Measurements from ENCODE around the gene CPED1.
"Not testable (repeated sequence)": the region's sequence is repeated elsewhere in the genome, so short reads cannot be mapped to it uniquely, and the experiment has no call there.

CPED1 gene

GRCh38 chr7:120981888-120982615, 6.5 kb upstream of the CPED1 start:
- DNase-seq (ENCODE audit: low read depth) = no peak

DNA sequence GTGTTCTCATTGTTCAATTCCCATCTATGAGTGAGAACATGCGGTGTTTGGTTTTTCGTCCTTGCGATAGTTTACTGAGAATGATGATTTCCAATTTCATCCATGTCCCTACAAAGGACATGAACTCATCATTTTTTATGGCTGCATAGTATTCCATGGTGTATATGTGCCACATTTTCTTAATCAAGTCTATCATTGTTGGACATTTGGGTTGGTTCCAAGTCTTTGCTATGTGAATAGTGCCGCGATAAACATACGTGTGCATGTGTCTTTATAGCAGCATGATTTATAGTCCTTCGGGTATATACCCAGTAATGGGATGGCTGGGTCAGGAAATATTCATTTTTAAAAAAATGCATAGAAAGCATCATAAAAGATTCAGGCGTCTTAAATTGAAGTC, 4.9 kb upstream of the CPED1 start:
- DNase-seq (ENCODE audit: low read depth) = not testable (repeated sequence)

DNA sequence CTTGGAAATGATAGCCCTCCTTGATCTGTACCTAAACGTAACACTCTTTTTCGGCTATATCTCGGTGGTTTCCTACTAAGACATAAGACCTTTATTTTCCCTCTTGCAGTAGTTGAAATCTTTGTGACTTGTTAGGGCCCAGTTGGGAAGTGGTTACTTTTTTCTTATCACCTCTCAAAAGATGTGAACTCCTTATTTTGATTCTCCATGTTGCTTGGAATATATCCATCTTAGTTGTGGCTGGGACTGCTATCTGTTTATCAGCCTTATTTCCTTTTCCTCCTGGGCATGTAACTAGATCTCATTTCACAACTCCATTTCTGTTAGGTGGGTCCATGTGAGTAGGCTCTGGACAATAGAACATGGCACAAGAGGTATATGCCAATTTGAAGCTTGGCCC, 4.1 kb upstream of the CPED1 start:
- DNase-seq (ENCODE audit: low read depth) = no peak

GRCh38 chr7:120985130-120985758, 3.3 kb upstream of the CPED1 start:
- no peak for DNase-seq (ENCODE audit: low read depth)

DNA sequence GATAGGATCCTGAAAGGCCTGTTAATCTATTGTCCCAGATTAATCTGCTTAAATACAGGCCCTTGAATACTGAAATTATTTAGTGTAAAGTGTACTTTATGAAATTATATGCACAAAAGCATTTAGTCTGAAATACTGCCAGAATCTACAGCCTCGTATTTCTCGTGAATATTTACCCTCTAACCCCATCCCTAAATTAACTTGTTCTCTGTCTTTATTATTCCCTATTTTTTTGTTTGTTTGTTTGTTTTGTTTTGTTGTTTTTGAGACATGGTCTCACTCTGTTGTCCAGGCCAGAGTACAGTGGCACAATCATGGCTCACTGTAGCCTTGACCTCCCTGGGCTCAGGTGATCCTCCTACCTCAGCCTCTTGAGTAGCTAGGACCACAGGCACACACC, 2.7 kb upstream of the CPED1 start:
- no peak for DNase-seq (ENCODE audit: low read depth)

- DNase-seq (ENCODE audit: low read depth) = no peak
Measured at GRCh38 chr7:120986650-120987049, 1.9 kb upstream of the CPED1 start.

GRCh38 chr7:120987280-120987679, 1.2 kb upstream of the CPED1 start:
- no peak for DNase-seq (ENCODE audit: low read depth)

GRCh38 chr7:120987683-120988590, 574 bp upstream of the CPED1 start:
- DNase-seq (ENCODE audit: low read depth) = peak; percentile 70

GRCh38 chr7:120989257-120990220, 1.0 kb downstream of the CPED1 start:
- no peak for DNase-seq (ENCODE audit: low read depth)

GRCh38 chr7:120990468-120991118, 2.1 kb downstream of the CPED1 start:
- no peak for DNase-seq (ENCODE audit: low read depth)

GRCh38 chr7:120991161-120991560, 2.6 kb downstream of the CPED1 start:
- no peak for DNase-seq (ENCODE audit: low read depth)

DNA sequence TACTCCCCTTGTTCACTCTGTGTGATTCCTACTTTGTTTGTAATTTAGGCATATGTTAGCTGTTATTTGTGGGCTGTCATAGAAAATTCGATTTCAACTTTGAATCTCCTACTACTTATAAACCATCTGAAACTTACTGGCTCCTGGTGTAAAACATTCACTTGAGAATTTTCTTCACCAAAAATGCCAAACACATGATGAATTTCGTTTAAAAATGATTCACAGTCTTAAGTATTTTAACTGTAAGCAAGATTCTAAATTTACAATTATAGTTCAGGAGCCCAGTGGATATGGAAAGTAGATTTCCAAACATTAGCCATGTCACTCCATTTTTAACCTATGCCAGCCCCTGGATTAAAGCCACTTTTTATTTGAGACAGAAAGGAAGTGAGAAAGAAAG, 3.1 kb downstream of the CPED1 start:
- DNase-seq (ENCODE audit: low read depth) = no peak

DNA sequence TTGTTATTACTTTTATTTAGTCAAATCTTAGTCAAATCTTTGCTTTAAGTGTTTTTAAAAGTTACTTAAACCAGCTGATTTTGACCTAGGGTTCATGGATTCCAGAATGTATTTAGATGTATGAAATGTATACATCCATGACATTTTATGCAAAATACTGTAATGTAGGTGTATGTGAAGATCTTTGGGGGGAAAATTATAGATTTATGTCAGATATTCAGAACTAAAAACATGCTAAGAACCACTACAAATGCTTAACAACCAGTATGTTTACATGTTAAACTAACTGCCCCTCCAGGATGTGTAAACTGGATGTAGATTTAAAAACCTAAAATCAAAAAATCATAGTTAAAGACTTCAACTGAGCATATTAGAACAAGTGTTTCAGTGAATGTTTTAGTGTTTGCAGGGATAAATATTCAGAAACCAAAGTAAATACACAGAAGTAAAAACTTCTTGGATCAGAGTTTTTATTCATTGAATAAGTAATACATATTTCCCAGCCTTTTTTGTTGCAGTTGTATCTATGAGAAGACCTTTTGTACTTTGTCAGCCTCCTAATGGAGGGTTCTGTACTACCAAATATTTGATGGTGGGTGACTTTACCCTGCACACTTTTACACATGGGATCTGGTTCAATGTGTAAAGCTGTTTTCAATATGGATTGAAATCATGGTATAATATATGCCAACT, 3.9 kb downstream of the CPED1 start:
- no peak for DNase-seq (ENCODE audit: low read depth)

DNA sequence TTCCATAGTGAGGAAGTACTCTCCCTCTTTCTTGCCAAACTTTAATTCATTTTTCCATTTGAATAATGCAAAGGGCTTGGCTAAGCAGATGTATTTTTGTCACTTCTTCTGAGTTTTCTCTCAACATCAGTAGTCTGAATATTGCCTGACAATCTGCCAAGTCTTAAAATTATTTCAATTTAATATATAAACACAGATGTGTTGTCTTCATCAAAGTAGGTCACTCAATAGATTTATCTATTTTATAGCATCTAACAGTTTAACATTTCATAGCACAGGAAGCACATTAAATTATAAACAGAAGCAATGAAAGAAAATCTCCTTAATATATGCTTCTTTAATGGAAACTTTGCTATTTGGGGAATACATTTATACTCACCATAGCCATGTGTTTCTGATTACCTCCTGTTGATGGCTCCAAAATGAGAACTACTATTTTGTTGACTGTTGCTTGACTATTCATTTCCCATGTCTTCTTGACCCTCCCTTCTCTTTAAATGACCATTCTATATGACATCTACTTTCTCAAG, 4.5 kb downstream of the CPED1 start:
- no peak for DNase-seq (ENCODE audit: low read depth)

- no peak for DNase-seq (ENCODE audit: low read depth)
Measured at GRCh38 chr7:120993553-120994191, 5.2 kb downstream of the CPED1 start.

DNA sequence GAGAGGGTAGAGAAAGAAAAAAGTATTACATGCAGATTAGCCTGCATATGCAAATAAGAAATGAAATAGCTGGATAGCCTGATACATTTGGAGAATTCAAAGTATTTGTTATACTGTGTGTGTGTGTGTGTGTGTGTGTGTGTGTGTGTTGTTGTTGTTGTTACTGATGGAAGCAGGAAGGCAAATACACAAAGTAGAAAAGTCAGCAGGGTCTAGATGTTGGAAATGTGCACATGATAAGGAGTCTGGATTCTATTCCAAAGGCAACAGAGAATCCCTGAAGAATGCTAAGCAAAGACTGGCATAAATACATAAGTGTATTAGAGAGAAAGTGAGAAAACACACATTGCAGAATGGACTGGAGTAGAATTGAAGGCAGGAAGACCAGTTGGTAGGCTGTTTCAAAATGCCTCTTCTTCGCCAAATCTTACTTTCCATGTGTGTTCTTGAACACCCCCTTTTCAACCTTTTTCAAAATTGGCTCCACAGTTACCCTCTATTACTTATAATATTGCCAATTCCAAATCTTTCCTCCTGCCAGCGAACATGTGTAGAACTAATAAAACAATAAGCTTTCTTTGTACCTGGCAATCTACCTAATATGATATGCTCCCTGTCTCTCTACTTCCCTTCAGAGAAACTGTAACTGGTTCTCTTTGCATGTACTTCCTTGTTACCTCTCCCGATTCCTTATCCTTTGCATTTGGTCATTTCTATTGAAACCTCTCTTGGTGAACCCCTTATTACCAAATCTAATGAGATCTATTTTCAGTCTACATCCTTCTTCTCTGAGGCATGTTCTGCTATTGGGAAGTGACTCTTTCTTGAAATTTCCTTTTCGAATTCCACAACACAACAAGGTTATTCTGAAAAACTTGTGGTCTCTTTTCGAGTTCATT, 6.2 kb downstream of the CPED1 start:
- no peak for DNase-seq (ENCODE audit: low read depth)

GRCh38 chr7:120995654-120996053, 7.1 kb downstream of the CPED1 start:
- DNase-seq (ENCODE audit: low read depth) = no peak

- no peak for DNase-seq (ENCODE audit: low read depth)
Measured at GRCh38 chr7:120996333-120996987, 7.9 kb downstream of the CPED1 start.
